ENCODE results near the gene FOSL1.
A peak's percentile ranks its signal among the peaks of the same experiment; 100 is the strongest.

- peak; percentile 6 for TF ChIP-seq CTCF (IDR thresholded peaks at IDR 0.05)
- TF ChIP-seq EZH2 (IDR thresholded peaks at IDR 0.05), result no peak
- no peak for TF ChIP-seq EZH2phosphoT487 (IDR thresholded peaks at IDR 0.05)
Measured at GRCh38 chr11:65918211-65919140, 18.3 kb upstream of the FOSL1 start, which contains the start of gene C11orf68.

All from neural progenitor cell (in vitro differentiated cells).